ENCODE results near the gene NRXN3.

DNA sequence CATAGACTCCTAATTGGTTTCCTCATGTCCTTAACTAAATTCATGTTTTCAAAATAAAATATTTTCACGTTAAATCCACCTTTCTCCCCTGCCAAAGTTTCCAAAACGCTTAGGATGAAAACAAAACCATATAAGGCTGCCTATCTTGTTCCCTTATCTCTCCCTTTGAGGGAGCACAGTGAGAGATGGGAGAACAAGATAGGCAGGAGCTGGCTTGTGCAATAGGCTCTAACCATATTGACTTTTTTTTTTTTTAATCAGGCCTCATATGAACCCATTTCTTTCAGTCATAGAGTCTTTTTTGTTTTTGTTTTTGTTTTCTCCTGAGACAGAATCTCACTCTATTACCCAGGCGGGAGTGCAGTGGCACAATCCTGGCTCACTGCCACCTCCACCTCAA is 184.9 kb downstream of the NRXN3 start:
- TF ChIP-seq, protein P1, sequence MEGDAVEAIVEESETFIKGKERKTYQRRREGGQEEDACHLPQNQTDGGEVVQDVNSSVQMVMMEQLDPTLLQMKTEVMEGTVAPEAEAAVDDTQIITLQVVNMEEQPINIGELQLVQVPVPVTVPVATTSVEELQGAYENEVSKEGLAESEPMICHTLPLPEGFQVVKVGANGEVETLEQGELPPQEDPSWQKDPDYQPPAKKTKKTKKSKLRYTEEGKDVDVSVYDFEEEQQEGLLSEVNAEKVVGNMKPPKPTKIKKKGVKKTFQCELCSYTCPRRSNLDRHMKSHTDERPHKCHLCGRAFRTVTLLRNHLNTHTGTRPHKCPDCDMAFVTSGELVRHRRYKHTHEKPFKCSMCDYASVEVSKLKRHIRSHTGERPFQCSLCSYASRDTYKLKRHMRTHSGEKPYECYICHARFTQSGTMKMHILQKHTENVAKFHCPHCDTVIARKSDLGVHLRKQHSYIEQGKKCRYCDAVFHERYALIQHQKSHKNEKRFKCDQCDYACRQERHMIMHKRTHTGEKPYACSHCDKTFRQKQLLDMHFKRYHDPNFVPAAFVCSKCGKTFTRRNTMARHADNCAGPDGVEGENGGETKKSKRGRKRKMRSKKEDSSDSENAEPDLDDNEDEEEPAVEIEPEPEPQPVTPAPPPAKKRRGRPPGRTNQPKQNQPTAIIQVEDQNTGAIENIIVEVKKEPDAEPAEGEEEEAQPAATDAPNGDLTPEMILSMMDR (optimal IDR thresholded peaks at IDR 0.05 in 1 of 3, IDR thresholded peaks at IDR 0.05 in 1 of 3, conservative IDR thresholded peaks at IDR 0.05 in 1 of 3; ENCODE audit: extremely low read depth in 1 of 3, insufficient read depth in 2 of 3, low read length in 3 of 3) = no peak
- no peak for TF ChIP-seq EZH2 (IDR thresholded peaks at IDR 0.05; ENCODE audit: low read length)
